GM10266 (cell line): ENCODE results near the gene DCC.

Experiments
- DNase-seq: peaks from one replicate; pipeline ENCODE4 v3.0.0; 2012; ENCODE audit errors: extremely low spot score
- TF ChIP-seq, protein P1 (sequence below): IDR thresholded peaks from 2 replicates; pipeline ENCODE4 v1.5.1; 2012; ENCODE audit warnings: mild to moderate bottlenecking, low read depth; ENCODE audit not compliant: control insufficient read depth, insufficient read depth; ENCODE audit errors: missing control alignments

Gene DCC

DNA sequence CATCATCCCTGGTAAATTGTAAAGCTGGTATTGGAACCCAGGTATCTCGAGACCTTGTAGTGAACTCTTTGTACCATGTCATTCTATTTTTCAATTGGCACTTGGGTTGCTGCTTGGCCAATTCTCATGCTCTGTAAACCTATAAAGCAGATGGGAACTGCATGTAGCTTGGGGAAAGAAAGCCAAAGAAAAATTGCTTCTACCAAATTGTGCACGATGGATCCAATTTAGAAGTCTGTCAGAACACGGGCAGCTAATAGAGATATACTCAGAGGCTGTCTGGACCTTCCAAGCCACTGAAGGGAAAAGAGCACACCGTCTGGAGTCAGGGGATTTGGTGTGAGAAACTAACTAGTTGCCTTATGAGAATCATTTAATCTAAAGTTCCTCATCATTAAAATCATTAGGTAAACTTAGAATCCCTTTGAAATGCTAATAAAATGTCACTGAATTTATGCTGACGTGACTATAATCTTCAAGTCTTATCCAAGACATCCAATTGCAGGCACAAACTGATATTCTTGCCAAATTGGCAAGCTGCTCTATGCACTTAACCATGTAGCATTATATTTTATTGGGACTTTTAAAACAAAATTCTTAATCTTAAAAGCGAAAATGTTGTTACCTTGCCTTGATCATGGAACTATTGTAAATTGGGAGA, 206.8 kb downstream of the DCC start:
- no peak for DNase-seq
- TF ChIP-seq, protein P1, sequence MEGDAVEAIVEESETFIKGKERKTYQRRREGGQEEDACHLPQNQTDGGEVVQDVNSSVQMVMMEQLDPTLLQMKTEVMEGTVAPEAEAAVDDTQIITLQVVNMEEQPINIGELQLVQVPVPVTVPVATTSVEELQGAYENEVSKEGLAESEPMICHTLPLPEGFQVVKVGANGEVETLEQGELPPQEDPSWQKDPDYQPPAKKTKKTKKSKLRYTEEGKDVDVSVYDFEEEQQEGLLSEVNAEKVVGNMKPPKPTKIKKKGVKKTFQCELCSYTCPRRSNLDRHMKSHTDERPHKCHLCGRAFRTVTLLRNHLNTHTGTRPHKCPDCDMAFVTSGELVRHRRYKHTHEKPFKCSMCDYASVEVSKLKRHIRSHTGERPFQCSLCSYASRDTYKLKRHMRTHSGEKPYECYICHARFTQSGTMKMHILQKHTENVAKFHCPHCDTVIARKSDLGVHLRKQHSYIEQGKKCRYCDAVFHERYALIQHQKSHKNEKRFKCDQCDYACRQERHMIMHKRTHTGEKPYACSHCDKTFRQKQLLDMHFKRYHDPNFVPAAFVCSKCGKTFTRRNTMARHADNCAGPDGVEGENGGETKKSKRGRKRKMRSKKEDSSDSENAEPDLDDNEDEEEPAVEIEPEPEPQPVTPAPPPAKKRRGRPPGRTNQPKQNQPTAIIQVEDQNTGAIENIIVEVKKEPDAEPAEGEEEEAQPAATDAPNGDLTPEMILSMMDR: no peak

DNA sequence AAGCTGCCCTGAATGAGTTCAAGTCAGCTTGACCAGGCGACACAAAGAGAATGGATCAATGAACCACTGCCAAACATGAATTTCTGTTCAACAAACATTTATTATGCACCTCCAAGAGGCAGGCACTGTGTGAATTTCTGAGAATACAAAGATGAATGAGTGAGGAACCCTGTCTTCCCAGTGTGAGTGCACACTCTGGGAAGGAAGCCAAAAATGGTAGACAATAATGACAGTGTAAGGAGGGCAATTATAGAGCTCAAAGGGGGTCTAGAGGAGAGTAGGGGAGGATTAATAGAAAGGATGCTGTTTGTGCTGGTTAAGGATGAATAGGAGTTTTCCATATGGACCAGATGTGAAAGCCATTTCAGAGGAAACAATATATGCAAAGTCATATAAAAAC, 213.4 kb downstream of the DCC start:
- DNase-seq: no peak
- TF ChIP-seq, protein P1: no peak

DNA sequence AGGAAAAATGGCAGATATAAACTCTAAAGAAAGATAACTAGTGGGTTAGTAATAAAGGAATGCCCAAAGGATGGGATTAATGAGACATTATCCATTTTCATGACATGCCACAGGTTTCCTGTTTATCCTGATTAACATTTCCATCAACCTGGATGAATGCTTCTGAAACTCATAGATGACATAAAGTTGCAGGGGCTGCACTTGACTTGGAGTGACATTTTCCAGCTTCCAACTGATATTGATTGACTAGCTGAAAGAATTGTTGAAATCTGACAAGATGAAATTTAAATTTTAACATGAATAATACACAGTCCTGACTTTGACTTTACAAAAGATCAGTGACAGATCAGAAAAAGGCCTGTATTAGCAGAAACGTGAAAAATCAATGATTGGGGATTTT, 214.2 kb downstream of the DCC start:
- TF ChIP-seq, protein P1: no peak
- no peak for DNase-seq

DNA sequence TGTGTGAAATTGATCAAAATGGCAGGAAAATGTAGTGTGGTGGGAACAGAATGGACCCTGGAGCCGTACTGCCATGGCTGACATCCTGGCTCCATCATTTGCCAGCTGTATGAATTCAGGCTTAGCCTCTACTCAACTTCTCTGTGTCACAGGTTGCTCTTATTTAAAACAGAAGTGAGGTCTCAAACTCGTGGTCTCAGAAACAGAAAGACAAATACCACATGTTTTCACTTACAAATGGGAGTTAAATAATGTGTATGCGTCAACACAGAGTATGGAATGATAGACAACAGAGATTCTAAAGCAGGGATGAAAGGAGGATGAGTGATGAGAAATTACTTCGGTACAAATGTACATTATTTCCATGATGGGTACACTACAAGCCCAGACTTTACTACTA, 227.4 kb downstream of the DCC start:
- DNase-seq: no peak
- TF ChIP-seq, protein P1: no peak

DNA sequence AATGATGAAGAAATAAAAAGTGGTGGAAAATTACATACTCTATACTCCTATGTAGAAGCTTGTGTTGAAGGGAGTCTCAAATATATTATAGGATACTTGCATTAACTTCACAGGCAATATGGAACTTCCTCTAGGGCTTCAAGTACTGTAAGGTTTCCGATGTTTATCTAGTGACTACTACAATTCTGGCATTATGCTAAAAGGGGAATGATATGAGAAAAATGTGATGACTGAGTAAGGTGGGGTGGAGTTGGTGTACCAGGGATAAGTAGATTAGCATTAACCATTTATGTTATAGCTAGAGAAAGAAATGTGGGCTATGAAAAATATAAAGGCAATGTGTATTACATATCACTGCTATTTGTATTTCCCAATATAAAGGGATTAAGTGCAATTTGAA, 229.5 kb downstream of the DCC start:
- DNase-seq: no peak
- TF ChIP-seq, protein P1: no peak

DNA sequence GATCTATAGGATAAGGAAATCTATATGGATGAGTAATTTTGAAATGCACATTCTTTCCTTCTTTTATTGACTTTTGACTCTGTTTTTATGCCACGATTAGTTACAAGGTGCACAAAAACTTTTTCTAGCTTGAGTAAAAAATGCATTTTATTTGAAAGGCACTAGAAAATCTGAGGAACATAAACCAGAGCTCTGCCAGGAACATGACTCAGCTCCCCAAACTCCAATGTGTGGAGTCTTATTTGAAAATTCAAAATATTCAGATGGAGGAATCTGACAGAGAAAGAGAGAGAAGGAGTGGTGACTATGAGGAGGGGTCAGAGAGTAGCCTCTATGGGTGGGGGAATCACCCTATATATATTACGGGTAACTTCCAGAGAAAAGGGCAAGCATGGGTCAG, 231.0 kb downstream of the DCC start:
- TF ChIP-seq, protein P1: no peak
- DNase-seq: no peak

DNA sequence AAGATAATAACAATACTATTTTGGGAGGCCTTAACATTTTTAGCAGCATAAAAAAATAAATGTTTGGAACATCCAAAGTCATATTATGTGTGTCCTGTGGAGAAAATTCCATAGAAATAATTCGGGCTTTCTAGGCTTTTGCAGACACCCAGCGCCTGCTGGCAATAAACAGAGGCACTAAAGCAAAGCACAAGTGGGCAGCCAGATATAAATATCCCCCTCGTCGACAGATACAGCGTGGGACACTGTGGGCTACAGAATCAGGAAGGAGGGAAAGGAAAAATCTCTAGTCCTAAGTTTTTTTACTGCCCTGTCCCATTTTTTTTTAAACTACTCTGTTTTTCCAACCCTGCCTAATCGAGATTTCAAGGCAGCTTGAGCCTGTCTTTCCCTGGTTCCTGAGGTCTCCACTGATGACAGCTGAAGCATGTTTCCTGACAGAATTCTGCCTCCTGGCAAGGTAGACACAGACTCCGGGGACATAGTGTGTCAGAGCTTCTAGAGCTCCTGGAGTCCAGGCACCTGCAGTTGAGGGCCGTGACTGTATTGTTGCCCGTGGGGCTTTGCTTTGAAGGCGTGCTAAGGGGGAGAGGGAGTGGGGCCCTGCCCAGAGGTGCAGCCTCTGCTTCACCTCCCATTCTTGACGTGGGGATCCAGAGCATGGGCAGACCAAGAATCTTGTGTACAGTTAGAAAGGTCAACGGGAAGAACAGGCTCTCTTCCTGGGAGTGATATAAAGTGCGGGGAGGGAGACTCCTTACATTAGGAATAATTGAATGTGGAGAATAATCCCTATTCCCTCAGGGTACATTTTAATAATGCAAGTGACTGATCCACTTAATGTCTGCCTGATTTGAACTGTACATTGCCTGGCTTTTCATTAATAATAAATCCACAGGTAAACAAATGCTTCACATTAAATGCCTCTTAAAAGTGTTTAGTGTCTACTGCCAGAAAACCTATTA, 232.3 kb downstream of the DCC start:
- TF ChIP-seq, protein P1: no peak
- no peak for DNase-seq
